ENCODE measurements around the gene CAPN13.

The CAPN13 gene

DNA sequence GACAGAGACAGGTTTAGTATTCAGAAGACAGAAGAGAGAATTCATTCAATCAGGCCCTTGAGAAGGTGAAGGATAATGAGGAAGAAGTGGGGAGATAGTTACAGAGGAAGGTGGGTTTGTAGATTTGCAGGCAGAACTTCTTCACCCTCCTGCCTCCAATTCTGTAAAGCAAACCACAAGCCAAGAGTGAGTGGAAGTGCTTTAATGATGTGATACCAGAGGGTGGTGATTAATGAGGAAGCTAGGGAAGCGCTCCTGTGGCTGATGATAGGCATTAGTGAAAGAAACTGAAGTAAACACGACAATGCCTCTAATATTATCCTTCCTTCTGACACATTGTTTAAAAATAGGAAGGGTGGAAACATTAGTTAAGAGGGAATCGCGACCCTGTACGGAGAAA is 78.2 kb downstream of the CAPN13 start:
- peak in 2 of 3 donors; percentile 56 to 58 for DNase-seq
- Histone ChIP-seq H3K27ac (ENCODE audit: insufficient read depth in 1 of 2, low read depth in 1 of 2, low read length in 2 of 2, poor library complexity in 1 of 2, severe bottlenecking in 2 of 2) (no peak overlapping the region), H3K9me3 (ENCODE audit: control extremely low read depth in 1 of 5, control insufficient read depth in 4 of 5, insufficient read depth in 2 of 5, low read depth in 1 of 5, low read length in 4 of 5) (no peaks in the 10 kb centered on the region), H3K36me3 (ENCODE audit: control insufficient read depth in 4 of 4, insufficient read depth in 4 of 4, low read length in 3 of 4) (no peaks in the 10 kb centered on the region), H3K27me3 (replicated peaks in 2 of 5; ENCODE audit: control insufficient read depth in 4 of 5, insufficient read depth in 5 of 5, low read length in 4 of 5) (peaks cover 0 to 11% (median 0%) of the 10 kb centered on the region in 5 experiments), H3K4me3 (ENCODE audit: control insufficient read depth in 1 of 7, extremely low read depth in 1 of 7, insufficient read depth in 4 of 7, low read depth in 2 of 7, low read length in 6 of 7) (no peak overlapping the region), H3K4me1 (ENCODE audit: control extremely low read depth in 1 of 4, control insufficient read depth in 4 of 4, insufficient read depth in 4 of 4, low read length in 3 of 4) (peaks cover 0 to 2% (median 0%) of the 10 kb centered on the region in 4 experiments)
- POLR2A ChIA-PET: no interaction called here
- CTCF ChIA-PET: interaction anchor here (1.7 kb wide), 1 partner anchor 17 kb away, joined by 6 read pairs; no protein-coding TSS in a partner anchor
- WGBS (ENCODE audit: insufficient coverage): no CpG with 5 or more reads among the region's 5 CpGs

DNA sequence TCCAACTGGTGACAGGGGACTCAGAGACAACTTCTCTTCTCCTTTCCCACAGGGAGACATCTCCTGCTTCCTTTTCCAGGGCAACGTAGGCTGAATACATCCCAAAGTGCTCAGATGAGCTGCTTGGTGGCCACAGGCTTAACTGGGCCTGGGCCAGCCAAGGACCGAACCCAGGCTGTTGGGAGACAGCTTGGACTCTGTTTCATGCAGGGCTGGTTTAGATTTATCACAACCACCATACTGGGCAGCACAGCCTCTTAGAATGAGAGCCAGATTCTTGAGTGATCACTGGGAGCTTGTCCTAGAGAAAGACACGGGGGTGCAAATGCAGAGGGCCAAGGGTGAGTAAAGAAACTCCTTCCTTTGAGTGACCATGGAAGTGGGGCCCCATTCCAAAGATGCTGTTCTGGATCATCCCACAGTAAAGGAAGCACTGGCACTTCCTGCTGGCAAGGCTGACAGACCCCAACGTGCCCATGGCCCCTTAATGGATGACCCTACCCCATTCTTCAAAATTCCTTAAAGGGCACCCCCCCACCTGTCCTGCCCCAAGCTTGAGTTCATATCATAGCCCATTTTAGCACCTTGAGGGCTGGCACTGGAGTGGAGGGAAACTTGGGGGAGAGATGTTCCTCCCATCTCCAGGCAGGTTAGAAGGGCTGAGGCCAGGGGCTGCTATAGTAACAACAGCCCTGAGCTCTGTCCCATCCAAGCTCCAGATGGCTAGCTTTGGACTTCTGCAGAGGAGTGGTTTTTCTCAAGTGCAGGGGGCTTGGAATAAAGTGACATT is 84.1 kb downstream of the CAPN13 start:
- Histone ChIP-seq H3K9me3 (ENCODE audit: control extremely low read depth in 1 of 5, control insufficient read depth in 4 of 5, insufficient read depth in 2 of 5, low read depth in 1 of 5, low read length in 4 of 5) (no peaks in the 10 kb centered on the region), H3K27me3 (replicated peaks in 2 of 5; ENCODE audit: control insufficient read depth in 4 of 5, insufficient read depth in 5 of 5, low read length in 4 of 5) (peaks cover 0 to 5% (median 0%) of the 10 kb centered on the region in 5 experiments), H3K4me1 (ENCODE audit: control extremely low read depth in 1 of 4, control insufficient read depth in 4 of 4, insufficient read depth in 4 of 4, low read length in 3 of 4) (no peaks in the 10 kb centered on the region), H3K36me3 (ENCODE audit: control insufficient read depth in 4 of 4, insufficient read depth in 4 of 4, low read length in 3 of 4) (no peaks in the 10 kb centered on the region), H3K27ac (ENCODE audit: insufficient read depth in 1 of 2, low read depth in 1 of 2, low read length in 2 of 2, poor library complexity in 1 of 2, severe bottlenecking in 2 of 2) (no peak overlapping the region), H3K4me3 (ENCODE audit: control insufficient read depth in 1 of 7, extremely low read depth in 1 of 7, insufficient read depth in 4 of 7, low read depth in 2 of 7, low read length in 6 of 7) (no peak overlapping the region)
- ChIA-PET CTCF (interaction anchor here (1.1 to 2.2 kb wide), 6 partner anchors 8 to 448 kb away, joined by 3 to 15 read pairs (median 5); no protein-coding TSS in a partner anchor), POLR2A (no interaction called here)
- no peak for DNase-seq
- 90% methylated on average over 4 of the region's 4 CpGs for WGBS (ENCODE audit: insufficient coverage)

DNA sequence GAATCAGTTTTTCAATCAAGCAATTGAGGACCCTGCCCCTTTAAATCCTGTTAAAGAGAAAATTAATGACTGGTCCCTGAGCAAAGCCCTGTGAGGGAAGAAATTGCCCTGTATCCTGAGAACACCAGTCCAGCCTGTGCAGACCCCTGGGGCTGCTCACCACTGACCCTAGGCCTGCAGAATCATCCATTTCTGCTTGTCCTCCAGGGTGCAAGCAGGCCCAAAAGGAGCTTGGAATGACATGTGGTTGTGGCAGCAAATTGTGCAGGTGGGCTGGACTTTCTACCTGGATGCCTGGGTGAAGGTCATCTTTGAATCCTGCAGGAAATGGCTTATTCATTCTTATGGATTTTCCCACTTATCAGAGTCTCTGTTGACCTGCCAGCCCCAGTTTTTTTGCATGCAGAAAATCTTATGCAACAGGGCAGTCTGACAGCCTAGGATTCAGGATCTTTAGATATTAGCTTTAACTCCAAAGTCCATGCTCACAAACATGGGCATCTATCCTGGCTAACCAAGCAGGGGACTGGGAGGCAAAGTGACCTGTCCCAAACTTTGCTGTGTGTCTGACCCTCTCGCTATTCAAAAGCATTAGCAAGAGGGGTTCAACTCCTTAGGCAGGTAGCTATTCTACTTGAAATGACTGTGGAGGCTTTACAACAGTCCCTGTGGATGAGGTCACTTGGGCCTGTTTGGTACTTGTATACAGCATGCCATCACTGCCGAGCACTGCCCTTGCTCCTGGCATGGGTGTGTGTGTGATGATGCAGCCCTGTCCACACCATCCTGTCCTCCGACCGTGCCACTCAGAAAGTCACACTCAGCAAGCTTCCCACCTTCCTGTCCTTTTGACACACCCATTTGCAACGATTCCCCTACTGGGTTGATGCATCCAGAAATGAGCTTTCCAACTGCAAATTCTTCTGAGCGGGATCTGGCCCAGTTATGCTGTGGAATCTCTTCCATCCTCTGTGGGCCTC is 85.3 kb downstream of the CAPN13 start:
- Histone ChIP-seq H3K4me3 (ENCODE audit: control insufficient read depth in 1 of 7, extremely low read depth in 1 of 7, insufficient read depth in 4 of 7, low read depth in 2 of 7, low read length in 6 of 7) (no peak overlapping the region), H3K4me1 (ENCODE audit: control extremely low read depth in 1 of 4, control insufficient read depth in 4 of 4, insufficient read depth in 4 of 4, low read length in 3 of 4) (no peaks in the 10 kb centered on the region), H3K27ac (ENCODE audit: insufficient read depth in 1 of 2, low read depth in 1 of 2, low read length in 2 of 2, poor library complexity in 1 of 2, severe bottlenecking in 2 of 2) (no peak overlapping the region), H3K36me3 (ENCODE audit: control insufficient read depth in 4 of 4, insufficient read depth in 4 of 4, low read length in 3 of 4) (no peaks in the 10 kb centered on the region), H3K9me3 (ENCODE audit: control extremely low read depth in 1 of 5, control insufficient read depth in 4 of 5, insufficient read depth in 2 of 5, low read depth in 1 of 5, low read length in 4 of 5) (no peaks in the 10 kb centered on the region), H3K27me3 (replicated peaks in 2 of 5; ENCODE audit: control insufficient read depth in 4 of 5, insufficient read depth in 5 of 5, low read length in 4 of 5) (peaks cover 0 to 5% (median 0%) of the 10 kb centered on the region in 5 experiments)
- DNase-seq: no peak
- ChIA-PET POLR2A (no interaction called here), CTCF (interaction anchor here (0.8 to 2.2 kb wide), 6 partner anchors 7 to 611 kb away, joined by 3 to 15 read pairs (median 5); no protein-coding TSS in a partner anchor)
- WGBS (ENCODE audit: insufficient coverage): 93% methylated on average over 4 of the region's 6 CpGs

DNA sequence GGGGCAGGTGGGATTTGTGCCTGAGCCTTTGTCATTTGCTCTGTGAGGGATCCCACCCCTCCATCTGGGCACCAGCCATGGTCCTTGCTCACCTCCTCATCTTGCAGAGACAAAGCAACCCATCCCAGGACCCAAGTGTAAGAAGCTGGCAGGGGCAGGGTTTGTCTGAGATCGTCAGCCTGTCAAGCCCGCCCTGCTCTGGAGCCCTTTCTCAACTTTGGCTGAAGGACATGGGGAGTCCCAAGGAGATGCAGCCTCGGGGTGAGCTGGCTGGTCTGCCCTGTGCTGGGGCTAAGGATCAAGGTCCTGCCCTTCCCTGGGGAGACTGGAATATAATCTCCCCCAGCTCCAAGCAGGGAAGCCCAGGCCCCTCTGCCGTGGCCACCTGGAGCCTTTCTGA is 86.0 kb downstream of the CAPN13 start:
- H3K4me3 ChIP-seq (ENCODE audit: control insufficient read depth in 1 of 7, extremely low read depth in 1 of 7, insufficient read depth in 4 of 7, low read depth in 2 of 7, low read length in 6 of 7): no peak overlapping the region
- POLR2A ChIA-PET: no interaction called here
- no peaks in the 10 kb centered on the region for H3K9me3 ChIP-seq (ENCODE audit: control extremely low read depth in 1 of 5, control insufficient read depth in 4 of 5, insufficient read depth in 2 of 5, low read depth in 1 of 5, low read length in 4 of 5)
- CTCF ChIA-PET: interaction anchor here (2.0 to 2.2 kb wide), 2 partner anchors 9 to 141 kb away, joined by 7 to 15 read pairs; no protein-coding TSS in a partner anchor
- 82% methylated on average over 3 of the region's 4 CpGs for WGBS (ENCODE audit: insufficient coverage)
- no peaks in the 10 kb centered on the region for H3K36me3 ChIP-seq (ENCODE audit: control insufficient read depth in 4 of 4, insufficient read depth in 4 of 4, low read length in 3 of 4)
- H3K27ac ChIP-seq (ENCODE audit: insufficient read depth in 1 of 2, low read depth in 1 of 2, low read length in 2 of 2, poor library complexity in 1 of 2, severe bottlenecking in 2 of 2): no peak overlapping the region
- H3K27me3 ChIP-seq (replicated peaks in 2 of 5; ENCODE audit: control insufficient read depth in 4 of 5, insufficient read depth in 5 of 5, low read length in 4 of 5): peaks cover 0 to 5% (median 0%) of the 10 kb centered on the region in 5 experiments
- no peaks in the 10 kb centered on the region for H3K4me1 ChIP-seq (ENCODE audit: control extremely low read depth in 1 of 4, control insufficient read depth in 4 of 4, insufficient read depth in 4 of 4, low read length in 3 of 4)
- no peak for DNase-seq

DNA sequence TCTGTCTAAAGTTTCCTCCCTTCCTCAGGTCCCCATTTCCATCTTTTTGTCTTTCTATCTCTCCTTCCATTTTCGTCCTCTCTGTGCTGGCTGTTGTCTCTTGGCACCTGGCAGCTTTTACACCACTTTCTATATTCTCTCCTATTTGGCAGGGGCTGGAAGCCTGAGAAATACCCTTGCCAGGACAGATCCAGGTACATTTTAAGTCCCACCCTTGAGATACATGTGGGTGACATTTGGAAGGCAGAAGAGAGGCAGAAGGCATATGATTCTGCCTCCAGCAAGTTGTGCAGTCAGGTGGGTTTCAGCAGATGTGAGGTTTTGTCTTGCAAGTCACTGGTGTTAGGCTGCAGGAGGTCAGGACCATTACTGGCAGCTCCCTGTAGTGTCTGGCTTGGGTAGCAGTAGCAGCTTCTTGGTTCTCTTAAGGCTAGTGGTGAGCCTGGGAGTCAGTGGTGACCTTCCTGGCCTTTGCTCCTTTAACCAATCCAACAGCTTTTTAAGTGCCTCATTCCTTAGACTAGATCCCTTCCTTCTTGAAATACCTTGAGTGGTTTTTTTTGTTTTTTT is 90.1 kb downstream of the CAPN13 start:
- no peak for DNase-seq
- ChIA-PET CTCF (interaction anchor here (0.7 to 17.1 kb wide), 8 partner anchors 8 to 806 kb away, joined by 3 to 312 read pairs (median 4); no protein-coding TSS in a partner anchor), POLR2A (no interaction called here)
- Histone ChIP-seq H3K4me1 (ENCODE audit: control extremely low read depth in 1 of 4, control insufficient read depth in 4 of 4, insufficient read depth in 4 of 4, low read length in 3 of 4) (peaks cover 0 to 12% (median 5%) of the 10 kb centered on the region in 4 experiments), H3K27ac (ENCODE audit: insufficient read depth in 1 of 2, low read depth in 1 of 2, low read length in 2 of 2, poor library complexity in 1 of 2, severe bottlenecking in 2 of 2) (no peak overlapping the region), H3K36me3 (ENCODE audit: control insufficient read depth in 4 of 4, insufficient read depth in 4 of 4, low read length in 3 of 4) (no peaks in the 10 kb centered on the region), H3K9me3 (ENCODE audit: control extremely low read depth in 1 of 5, control insufficient read depth in 4 of 5, insufficient read depth in 2 of 5, low read depth in 1 of 5, low read length in 4 of 5) (no peaks in the 10 kb centered on the region), H3K4me3 (ENCODE audit: control insufficient read depth in 1 of 7, extremely low read depth in 1 of 7, insufficient read depth in 4 of 7, low read depth in 2 of 7, low read length in 6 of 7) (no peak overlapping the region), H3K27me3 (replicated peaks in 2 of 5; ENCODE audit: control insufficient read depth in 4 of 5, insufficient read depth in 5 of 5, low read length in 4 of 5) (no peaks in the 10 kb centered on the region)
- WGBS (ENCODE audit: insufficient coverage): 100% methylated on average over 1 of the region's 1 CpG

DNA sequence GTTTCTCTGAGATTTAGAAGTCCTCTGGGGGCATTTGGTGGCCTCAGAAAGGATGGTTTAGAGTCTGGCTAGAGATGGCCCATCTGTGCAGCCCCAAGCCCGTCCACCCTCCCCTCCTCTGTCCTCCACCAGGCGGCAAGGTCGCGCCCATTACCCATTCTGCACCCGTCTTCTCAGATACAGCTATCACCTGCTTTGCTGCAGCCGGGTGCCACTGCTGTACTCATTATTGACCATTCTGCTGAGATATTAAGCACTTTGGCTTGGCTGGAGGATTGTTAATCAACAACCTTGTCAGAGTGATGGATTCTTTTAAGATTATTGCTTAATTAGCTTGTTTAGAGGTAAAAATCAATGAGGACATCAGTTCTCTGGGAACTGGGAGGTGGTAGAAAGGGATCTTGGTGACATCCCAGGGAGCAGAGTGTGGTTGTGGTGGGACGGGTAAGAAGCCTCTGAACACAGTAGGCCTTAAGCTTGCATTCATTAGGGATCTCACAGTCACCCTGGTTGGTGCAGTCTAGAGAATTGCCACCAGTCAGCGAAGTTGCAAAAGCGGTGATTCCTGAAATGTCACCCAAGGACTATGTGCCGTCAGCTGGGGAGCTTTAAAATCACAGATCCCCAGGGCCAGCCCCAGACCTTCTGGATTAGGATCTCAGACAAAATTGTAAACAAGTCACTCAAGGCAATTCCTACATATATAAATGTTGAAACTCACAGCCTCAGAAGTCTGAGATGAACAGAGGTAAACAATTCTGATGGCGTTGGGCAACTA is 90.9 kb downstream of the CAPN13 start:
- POLR2A ChIA-PET: no interaction called here
- no peak for DNase-seq
- WGBS (ENCODE audit: insufficient coverage): 97% methylated on average over 9 of the region's 11 CpGs
- H3K27ac ChIP-seq (ENCODE audit: insufficient read depth in 1 of 2, low read depth in 1 of 2, low read length in 2 of 2, poor library complexity in 1 of 2, severe bottlenecking in 2 of 2): no peak overlapping the region
- no peak overlapping the region for H3K4me3 ChIP-seq (ENCODE audit: control insufficient read depth in 1 of 7, extremely low read depth in 1 of 7, insufficient read depth in 4 of 7, low read depth in 2 of 7, low read length in 6 of 7)
- CTCF ChIA-PET: interaction anchor here (1.1 to 17.1 kb wide), 7 partner anchors 9 to 807 kb away, joined by 3 to 312 read pairs (median 5); no protein-coding TSS in a partner anchor
- H3K27me3 ChIP-seq (replicated peaks in 2 of 5; ENCODE audit: control insufficient read depth in 4 of 5, insufficient read depth in 5 of 5, low read length in 4 of 5): no peaks in the 10 kb centered on the region
- no peaks in the 10 kb centered on the region for H3K9me3 ChIP-seq (ENCODE audit: control extremely low read depth in 1 of 5, control insufficient read depth in 4 of 5, insufficient read depth in 2 of 5, low read depth in 1 of 5, low read length in 4 of 5)
- no peaks in the 10 kb centered on the region for H3K36me3 ChIP-seq (ENCODE audit: control insufficient read depth in 4 of 4, insufficient read depth in 4 of 4, low read length in 3 of 4)
- H3K4me1 ChIP-seq (ENCODE audit: control extremely low read depth in 1 of 4, control insufficient read depth in 4 of 4, insufficient read depth in 4 of 4, low read length in 3 of 4): peaks cover 0 to 12% (median 5%) of the 10 kb centered on the region in 4 experiments
